ENCODE data around the gene ZBTB4. TPM values are rescaled to one million over a fixed set of nuclear protein-coding genes. Genes with fewer than 3 reads are reported as not detected.
A peak's percentile ranks its signal among the peaks of the same experiment; 100 is the strongest.

Gene ZBTB4
- total RNA-seq, 1 donor from 2014 or later, result 79.0 TPM

GRCh38 chr17:7436556-7437368, 42.7 kb downstream of the ZBTB4 start:
- peaks cover 34% of the 10 kb centered on the region for H3K27me3 ChIP-seq (ENCODE audit: low read depth)
- intact Hi-C loops (cut with DNase I), result no loop called here
- peak; percentile 87 to 90 for ATAC-seq
- peak overlapping the region; percentile 81 for H3K27ac ChIP-seq
- H3K36me3 ChIP-seq, result no peaks in the 10 kb centered on the region
- no peaks in the 10 kb centered on the region for H3K9me3 ChIP-seq
- H3K4me3 ChIP-seq, result peak overlapping the region; percentile 76
- peak; percentile 90 for DNase-seq
- TF ChIP-seq CTCF (IDR thresholded peaks at IDR 0.05), result peak; percentile 87
- H3K4me1 ChIP-seq, result peaks cover 56% of the 10 kb centered on the region

GRCh38 chr17:7435676-7436555, 43.5 kb downstream of the ZBTB4 start:
- H3K4me1 ChIP-seq, result peaks cover 56% of the 10 kb centered on the region
- intact Hi-C loops (cut with DNase I), result no loop called here
- peak; percentile 81 for DNase-seq
- H3K36me3 ChIP-seq, result no peaks in the 10 kb centered on the region
- H3K9me3 ChIP-seq, result no peaks in the 10 kb centered on the region
- H3K4me3 ChIP-seq, result peak overlapping the region; percentile 76
- TF ChIP-seq CTCF (IDR thresholded peaks at IDR 0.05), result no peak
- peak overlapping the region; percentile 81 for H3K27ac ChIP-seq
- ATAC-seq, result peak; percentile 31 to 46
- H3K27me3 ChIP-seq (ENCODE audit: low read depth), result peaks cover 28% of the 10 kb centered on the region

GRCh38 chr17:7432296-7432695, 47.1 kb downstream of the ZBTB4 start:
- peaks cover 19% of the 10 kb centered on the region for H3K4me1 ChIP-seq
- no peak for TF ChIP-seq CTCF (IDR thresholded peaks at IDR 0.05)
- H3K4me3 ChIP-seq, result no peak overlapping the region
- H3K36me3 ChIP-seq, result no peaks in the 10 kb centered on the region
- no peak for ATAC-seq
- intact Hi-C loops (cut with DNase I), result no loop called here
- H3K27me3 ChIP-seq (ENCODE audit: low read depth), result no peaks in the 10 kb centered on the region
- no peaks in the 10 kb centered on the region for H3K9me3 ChIP-seq
- no peak overlapping the region for H3K27ac ChIP-seq
- DNase-seq, result no peak

GRCh38 chr17:7431231-7431630, 48.2 kb downstream of the ZBTB4 start:
- no peak for TF ChIP-seq CTCF (IDR thresholded peaks at IDR 0.05)
- H3K9me3 ChIP-seq, result no peaks in the 10 kb centered on the region
- no peak overlapping the region for H3K27ac ChIP-seq
- intact Hi-C loops (cut with DNase I), result no loop called here
- DNase-seq (no peak), ATAC-seq (no peak)
- H3K4me3 ChIP-seq, result no peak overlapping the region
- no peaks in the 10 kb centered on the region for H3K27me3 ChIP-seq (ENCODE audit: low read depth)
- no peaks in the 10 kb centered on the region for H3K36me3 ChIP-seq
- peaks cover 9% of the 10 kb centered on the region for H3K4me1 ChIP-seq

GRCh38 chr17:7429722-7430121, 49.7 kb downstream of the ZBTB4 start:
- DNase-seq (no peak), ATAC-seq (no peak)
- H3K27ac ChIP-seq, result no peak overlapping the region
- H3K4me1 ChIP-seq, result no peaks in the 10 kb centered on the region
- no peak for TF ChIP-seq CTCF (IDR thresholded peaks at IDR 0.05)
- no peaks in the 10 kb centered on the region for H3K9me3 ChIP-seq
- no peaks in the 10 kb centered on the region for H3K27me3 ChIP-seq (ENCODE audit: low read depth)
- no peak overlapping the region for H3K4me3 ChIP-seq
- intact Hi-C loops (cut with DNase I), result no loop called here
- no peaks in the 10 kb centered on the region for H3K36me3 ChIP-seq
